K562 (cell line): ENCODE data around the gene PYY. TPM values are rescaled to one million over a fixed set of nuclear protein-coding genes. Genes with fewer than 3 reads are reported as not detected.

Experiments
- CBFB ChIP-seq: sonication (generic); formaldehyde crosslinking; IDR thresholded peaks from 2 replicates; pipeline ENCODE4 v1.4.0; 2020; ENCODE audit warnings: mild to moderate bottlenecking, missing genetic modification reagents
- CHD2 ChIP-seq: IDR thresholded peaks from 2 replicates; pipeline ENCODE4 v1.6.1; 2011; ENCODE audit warnings: low read depth, low read length
- DDX20 ChIP-seq: fragments of 450-650 bp; IDR thresholded peaks from 2 replicates; pipeline ENCODE4 v1.6.1; 2016; ENCODE audit warnings: missing genetic modification characterization, low read depth, mild to moderate bottlenecking, missing compliant biosample characterization, moderate library complexity
- E2F8 ChIP-seq: fragments of 450-650 bp; IDR thresholded peaks from 2 replicates; pipeline ENCODE4 v1.7.1; 2018; ENCODE audit warnings: mild to moderate bottlenecking, low read depth; ENCODE audit not compliant: partially characterized antibody
- HDAC8 ChIP-seq: fragments of 450-650 bp; IDR thresholded peaks from 2 replicates; pipeline ENCODE4 v1.6.1; 2016; ENCODE audit warnings: mild to moderate bottlenecking, missing genetic modification characterization, moderate library complexity, missing compliant biosample characterization
- MAX ChIP-seq: sonication (generic); formaldehyde crosslinking; IDR thresholded peaks from 2 replicates; pipeline ENCODE4 v1.9.0; 2022; ENCODE audit warnings: mild to moderate bottlenecking, missing genetic modification reagents
- MCM3 ChIP-seq: fragments of 450-650 bp; IDR thresholded peaks from 2 replicates; pipeline ENCODE4 v1.6.1; 2016
- MED1 ChIP-seq: sonication (generic); formaldehyde crosslinking; IDR thresholded peaks from 2 replicates; pipeline ENCODE4 v1.8.1; 2023; ENCODE audit warnings: missing genetic modification reagents, borderline replicate concordance
- MXD1 ChIP-seq: fragments of 250-450 bp; sonication (Bioruptor Pico); IDR thresholded peaks from 2 replicates; pipeline ENCODE4 v1.8.0; 2021; ENCODE audit warnings: borderline replicate concordance, mild to moderate bottlenecking, moderate library complexity; ENCODE audit not compliant: poor library complexity, severe bottlenecking
- NCOR1 ChIP-seq: fragments of 450-650 bp; IDR thresholded peaks from 2 replicates; pipeline ENCODE4 v1.6.1; 2016; ENCODE audit warnings: mild to moderate bottlenecking, moderate library complexity
- NFE2 ChIP-seq: IDR thresholded peaks from 2 replicates; pipeline ENCODE4 v1.6.1; 2014; ENCODE audit warnings: antibody characterized with exemption, low read depth
- POLR2AphosphoS5 ChIP-seq: IDR thresholded peaks from 2 replicates; pipeline ENCODE4 v1.6.1; 2011; ENCODE audit warnings: mild to moderate bottlenecking, low read depth, low read length, moderate library complexity; ENCODE audit not compliant: control insufficient read depth, insufficient read depth
- POLR2H ChIP-seq: IDR thresholded peaks from 2 replicates; pipeline ENCODE4 v1.6.1; 2016; ENCODE audit warnings: missing genetic modification characterization, low read depth, mild to moderate bottlenecking, control low read depth, missing compliant biosample characterization, moderate library complexity
- SIN3A ChIP-seq, 2 experiments: fragments of 150-350 bp in 1 of 2; IDR thresholded peaks; 2 replicates each; pipeline ENCODE4 v1.6.1; 2011 to 2016; ENCODE audit warnings: borderline replicate concordance in 2 of 2, low read depth in 2 of 2, low read length in 2 of 2, mild to moderate bottlenecking in 2 of 2, moderate library complexity in 2 of 2; ENCODE audit not compliant: control insufficient read depth in 1 of 2
- SNAPC5 ChIP-seq: fragments of 250-450 bp; sonication (Bioruptor Pico); IDR thresholded peaks from 2 replicates; pipeline ENCODE4 v1.8.0; 2021; ENCODE audit warnings: moderate library complexity, mild to moderate bottlenecking, inconsistent platforms
- TAF1 ChIP-seq: IDR thresholded peaks from 2 replicates; pipeline ENCODE4 v1.6.1; 2011; ENCODE audit warnings: mild to moderate bottlenecking, low read length, moderate library complexity; ENCODE audit not compliant: insufficient read depth, control insufficient read depth, severe bottlenecking; ENCODE audit errors: extremely low read depth
- USF2 ChIP-seq: sonication (generic); formaldehyde crosslinking; IDR thresholded peaks from 2 replicates; pipeline ENCODE4 v1.5.0; 2020; ENCODE audit warnings: missing genetic modification reagents
- XRCC3 ChIP-seq: fragments of 450-650 bp; IDR thresholded peaks from 2 replicates; pipeline ENCODE4 v1.6.1; 2017; ENCODE audit warnings: mild to moderate bottlenecking, moderate library complexity
- ZEB2 ChIP-seq: fragments of 450-650 bp; IDR thresholded peaks from 2 replicates; pipeline ENCODE4 v1.6.1; 2016
- ZNF695 ChIP-seq: fragments of 450-650 bp; formaldehyde crosslinking; IDR thresholded peaks from 2 replicates; pipeline ENCODE4 v1.4.0; 2020; ENCODE audit warnings: mild to moderate bottlenecking, moderate library complexity
- ZNF785 ChIP-seq: fragments of 250-450 bp; sonication (Bioruptor Pico); IDR thresholded peaks from 2 replicates; pipeline ENCODE4 v1.4.0; 2020; ENCODE audit warnings: mild to moderate bottlenecking
- polyA plus RNA-seq, 8 experiments: library from polyadenylated mRNA; depleted of rRNA in 4 of 8; stranded (reverse) in 5 of 8; unstranded in 3 of 8; fragments of >200 nt; fragmentation: Nextera tagmentation in 2 of 8; fragmentation: Illumina TruSeq in 1 of 8; extraction: Ambion mirVana in 2 of 8; extraction: Trizol in 1 of 8; gene quantifications; 2 replicates each; pipeline versions ENCODE4 v1.2.1 to v1.2.3, GENCODE V29; 2011 to 2014; ENCODE audit warnings: inconsistent platforms in 1 of 8, missing spikeins in 1 of 8
- total RNA-seq, 7 experiments: library from RNA; depleted of rRNA in 6 of 7; stranded (reverse); fragments of >200 nt in 6 of 7; fragmentation: Illumina TruSeq in 2 of 7; extraction: Trizol in 2 of 7; gene quantifications; 2 replicates each; pipeline versions ENCODE4 v1.2.1 to v1.2.3, GENCODE V29; 2011 to 2021; ENCODE audit warnings: low replicate concordance in 1 of 7

The PYY gene
- total and polyA plus RNA-seq, 9 of the 15 experiments (the other 6 are each of a cell fraction or from before 2014, with no cell fraction given) = not detected

- TF ChIP-seq POLR2AphosphoS5 = no peak
- no peak for TF ChIP-seq DDX20 (tag)
- TF ChIP-seq POLR2H = no peak
- TF ChIP-seq NCOR1 = peak; percentile 75
- TF ChIP-seq XRCC3 = no peak
- no peak for TF ChIP-seq SNAPC5 (CRISPR knock-in tag)
- no peak for TF ChIP-seq USF2 (CRISPR knock-in tag)
- no peak for TF ChIP-seq MCM3
- peak; percentile 91; the same call in 1 of the 2 replicates for TF ChIP-seq CBFB (CRISPR knock-in tag)
- TF ChIP-seq SIN3A (IDR thresholded peaks at IDR 0.05; ENCODE audit: borderline replicate concordance in 2 of 2, control insufficient read depth in 1 of 2, low read depth in 2 of 2, low read length in 2 of 2) = peak in 1 of 2 experiments; percentile 25; a peak in 1 of 4 replicates
- no peak for TF ChIP-seq MXD1 (CRISPR knock-in tag)
- TF ChIP-seq NFE2 = no peak
- 0 out of 2 replicates have a peak, but pooled peaks have one; percentile 33 for TF ChIP-seq HDAC8 (tag)
- TF ChIP-seq ZNF695 (CRISPR knock-in tag) = no peak
- TF ChIP-seq CHD2 = no peak
- TF ChIP-seq ZEB2 = no peak
- peak; percentile 27; the same call in 1 of the 2 replicates for TF ChIP-seq MAX (CRISPR knock-in tag)
- TF ChIP-seq E2F8 = no peak
- no peak for TF ChIP-seq TAF1
- TF ChIP-seq MED1 (CRISPR knock-in tag) = no peak
- TF ChIP-seq ZNF785 = no peak
These were observed 30.0 kb upstream of the PYY start (continued) for GRCh38 chr17:43983515-43984411.
